Cardiac fibroblast (primary cell): ENCODE results near the gene VAV1.
A peak's percentile ranks its signal among the peaks of the same experiment; 100 is the strongest.

Source experiments
- DNase-seq, 2 donors: peaks; one replicate each; pipeline versions ENCODE4 v3.0.0 to v3.0.0-alpha.2; 2010; ENCODE audit warnings: low read depth in 2 of 2
- H3K4me3 ChIP-seq, 2 donors: replicated peaks in 1 of 2; 1 replicate in 1 of 2; 2 replicates in 1 of 2; pipeline ENCODE4 v1.5.1; 2011; ENCODE audit warnings: low read depth in 2 of 2, low read length in 2 of 2, mild to moderate bottlenecking in 2 of 2, moderate library complexity in 1 of 2
- CTCF ChIP-seq: IDR thresholded peaks from one replicate; pipeline ENCODE4 v1.5.1; 2011; ENCODE audit warnings: low read depth, mild to moderate bottlenecking, low read length, inconsistent platforms

Gene VAV1

GRCh38 chr19:6737873-6738786 is 34.4 kb upstream of the VAV1 start:
- H3K4me3 ChIP-seq: peak overlapping the region in 1 of 2 donors; percentile 3
- peak; percentile 77 for TF ChIP-seq CTCF

GRCh38 chr19:6738787-6739389 is 33.6 kb upstream of the VAV1 start:
- TF ChIP-seq CTCF: no peak
- peak overlapping the region; percentile 21 to 43 for H3K4me3 ChIP-seq
- peak; percentile 44 to 55 for DNase-seq

More at GRCh38 chr19:6737873-6738786, 34.4 kb upstream of the VAV1 start:
- DNase-seq: peak; percentile 87 to 100

GRCh38 chr19:6739390-6739882 is 33.1 kb upstream of the VAV1 start, which contains the start of gene TRIP10:
TRIP10 (plus strand) TSS chr19:6739680; CDS start chr19:6739762, 82 bp downstream.
- H3K4me3 ChIP-seq: peak within 1 kb of the TSS; percentile 78 to 95
- peak; percentile 82 to 89 for DNase-seq
- TF ChIP-seq CTCF: no peak

- no peak for DNase-seq
- no peak for TF ChIP-seq CTCF
- H3K4me3 ChIP-seq: peak overlapping the region; percentile 78 to 95
These were observed 32.5 kb upstream of the VAV1 start for GRCh38 chr19:6739883-6740588.

GRCh38 chr19:6740589-6741343 is 31.7 kb upstream of the VAV1 start:
- peak; percentile 33 to 65 for DNase-seq
- H3K4me3 ChIP-seq: peak overlapping the region; percentile 78 to 95

More at GRCh38 chr19:6740589-6741343, 31.7 kb upstream of the VAV1 start:
- TF ChIP-seq CTCF: no peak
